Amniotic stem cell (primary cell): Measurements from ENCODE around the gene CRTC1.
"Not testable (repeated sequence)": the region's sequence is repeated elsewhere in the genome, so short reads cannot be mapped to it uniquely, and the experiment has no call there.

Source experiments
- DNase-seq: peaks from one replicate; lab custom pipeline; 2025; lab: John Stamatoyannopoulos, UW

CRTC1 gene

DNA sequence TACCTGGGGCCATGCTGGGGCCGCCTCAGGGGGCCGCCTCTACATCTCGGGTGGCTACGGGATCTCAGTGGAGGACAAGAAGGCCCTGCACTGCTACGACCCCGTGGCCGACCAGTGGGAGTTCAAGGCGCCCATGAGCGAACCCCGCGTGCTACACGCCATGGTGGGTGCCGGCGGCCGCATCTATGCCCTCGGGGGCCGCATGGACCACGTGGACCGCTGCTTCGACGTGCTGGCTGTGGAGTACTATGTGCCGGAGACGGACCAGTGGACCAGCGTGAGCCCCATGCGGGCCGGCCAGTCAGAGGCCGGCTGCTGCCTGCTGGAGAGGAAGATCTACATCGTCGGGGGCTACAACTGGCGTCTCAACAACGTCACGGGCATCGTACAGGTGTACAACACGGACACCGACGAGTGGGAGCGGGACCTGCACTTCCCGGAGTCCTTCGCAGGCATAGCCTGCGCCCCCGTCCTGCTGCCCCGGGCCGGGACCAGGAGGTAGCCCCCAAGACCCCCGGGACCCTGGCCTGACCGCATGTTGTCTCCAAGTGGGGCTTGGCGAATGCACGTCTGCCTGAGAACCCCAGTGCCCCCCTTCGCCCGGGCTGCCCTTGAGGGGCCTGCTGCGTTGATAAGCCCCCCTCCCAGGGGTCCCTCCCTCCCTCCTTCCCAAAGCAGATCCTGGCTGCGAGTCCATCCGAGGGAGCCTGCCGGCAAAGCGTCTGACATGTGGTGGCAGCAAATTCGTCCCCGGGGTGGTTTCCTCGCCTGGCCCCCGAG is 14.5 kb upstream of the CRTC1 start:
- no peak for DNase-seq

DNA sequence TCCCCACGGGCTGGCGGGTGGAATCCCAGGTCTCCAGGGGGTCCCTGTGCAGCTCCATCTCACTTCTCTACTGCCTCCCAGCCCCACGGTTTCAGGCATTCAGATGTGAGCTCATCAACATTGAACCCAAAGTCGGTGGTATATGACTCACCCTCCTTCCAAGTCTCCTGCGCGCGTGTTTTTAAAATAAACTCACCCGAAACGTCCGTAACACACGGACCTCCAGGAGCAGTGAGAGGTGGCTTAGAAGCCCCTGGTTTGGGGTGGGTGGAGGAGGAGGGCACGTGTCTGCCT is 14.0 kb upstream of the CRTC1 start:
- DNase-seq: no peak

DNA sequence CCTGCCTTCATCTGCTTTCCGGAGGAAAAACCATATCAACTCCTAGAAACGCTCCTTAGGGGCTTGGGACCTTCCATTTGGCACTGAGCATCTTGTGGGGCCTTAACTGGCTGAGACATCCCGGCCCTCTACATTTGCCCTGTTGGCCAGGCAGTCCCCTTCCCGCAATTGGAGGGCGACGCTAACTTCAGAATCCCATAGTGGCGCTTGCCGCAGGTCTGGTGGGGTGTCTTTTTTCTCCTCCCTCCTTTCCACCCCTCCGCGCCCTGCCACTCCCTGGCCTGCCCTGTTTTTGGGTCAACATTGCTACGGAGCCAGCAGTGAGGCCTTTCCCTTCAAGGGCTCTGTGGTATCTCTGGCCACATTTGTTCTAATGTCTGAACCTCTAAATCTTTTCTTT is 13.6 kb upstream of the CRTC1 start:
- no peak for DNase-seq

DNA sequence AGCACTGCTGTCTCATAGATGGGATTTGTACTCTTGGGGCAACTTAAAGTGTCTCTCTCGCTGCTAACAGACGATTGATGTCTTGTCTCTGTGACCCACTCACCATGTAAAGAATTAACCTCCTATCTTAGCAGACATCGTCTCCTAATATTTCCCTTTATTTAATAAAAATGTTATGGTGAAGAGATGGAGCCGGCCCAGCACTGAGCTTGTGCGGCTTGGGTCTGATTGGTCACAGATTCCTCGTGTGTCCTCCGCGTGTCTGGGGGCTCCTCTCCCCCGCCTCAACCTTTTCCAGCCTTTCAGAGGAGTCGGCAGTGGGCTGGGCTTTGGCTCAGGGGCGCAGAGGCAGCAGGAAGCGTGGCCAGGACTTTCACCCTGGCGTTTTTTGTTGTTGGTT is 13.2 kb upstream of the CRTC1 start:
- no peak for DNase-seq

DNA sequence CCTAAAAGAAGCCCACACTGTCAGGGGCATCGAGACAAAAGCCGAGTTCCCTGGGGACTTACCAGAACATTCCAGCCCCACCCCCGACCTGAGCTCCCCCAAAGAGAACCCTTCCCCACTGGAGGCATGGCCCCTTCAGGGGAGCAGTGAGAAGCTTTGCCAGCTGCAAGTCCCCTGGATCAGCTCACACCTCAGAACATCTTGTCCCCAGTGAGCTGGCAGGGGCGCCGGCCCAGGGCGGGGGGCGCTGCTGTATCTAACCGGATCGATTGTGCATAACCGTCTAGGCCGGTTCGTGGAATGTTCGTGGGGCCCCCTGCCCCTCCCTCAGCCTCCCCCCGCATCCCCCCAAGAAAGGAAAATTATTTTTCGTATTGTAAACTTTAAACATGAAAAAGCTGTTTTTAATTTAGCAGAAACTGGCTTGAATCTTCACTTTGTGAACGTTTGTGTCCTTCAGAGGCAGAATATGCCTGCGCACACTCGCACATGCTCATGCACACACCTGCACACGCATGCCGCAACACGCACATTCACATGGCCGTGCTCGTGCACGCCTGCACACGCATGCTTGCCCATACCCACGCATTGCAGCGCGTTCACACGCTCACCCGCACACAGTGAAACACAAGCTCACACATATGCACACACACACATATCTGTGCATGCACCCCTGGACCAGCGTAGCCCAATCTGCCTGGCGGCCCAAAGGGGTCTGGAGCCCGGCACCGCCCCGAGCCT is 12.0 kb upstream of the CRTC1 start:
- no peak for DNase-seq

DNA sequence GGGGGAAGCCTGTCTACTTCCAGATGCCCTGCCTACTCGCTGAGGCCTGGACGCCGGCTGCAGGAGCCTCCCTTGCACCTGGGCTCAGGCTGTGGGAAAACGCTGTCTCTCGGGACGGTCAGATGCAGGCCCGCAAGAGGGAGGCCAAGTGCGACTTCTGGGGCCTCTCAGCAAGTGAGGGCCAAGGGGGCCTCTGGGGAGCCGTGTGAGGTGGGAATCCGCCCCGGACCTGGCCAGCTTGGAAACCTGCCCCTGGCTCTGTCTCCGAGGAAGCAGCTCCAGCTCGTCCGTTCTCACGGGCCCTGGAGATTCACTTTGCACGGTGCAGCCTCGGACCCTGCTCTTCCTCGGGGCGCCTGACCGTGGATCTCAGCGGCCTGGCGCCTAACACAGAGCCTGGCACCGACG is 11.4 kb upstream of the CRTC1 start:
- no peak for DNase-seq

DNA sequence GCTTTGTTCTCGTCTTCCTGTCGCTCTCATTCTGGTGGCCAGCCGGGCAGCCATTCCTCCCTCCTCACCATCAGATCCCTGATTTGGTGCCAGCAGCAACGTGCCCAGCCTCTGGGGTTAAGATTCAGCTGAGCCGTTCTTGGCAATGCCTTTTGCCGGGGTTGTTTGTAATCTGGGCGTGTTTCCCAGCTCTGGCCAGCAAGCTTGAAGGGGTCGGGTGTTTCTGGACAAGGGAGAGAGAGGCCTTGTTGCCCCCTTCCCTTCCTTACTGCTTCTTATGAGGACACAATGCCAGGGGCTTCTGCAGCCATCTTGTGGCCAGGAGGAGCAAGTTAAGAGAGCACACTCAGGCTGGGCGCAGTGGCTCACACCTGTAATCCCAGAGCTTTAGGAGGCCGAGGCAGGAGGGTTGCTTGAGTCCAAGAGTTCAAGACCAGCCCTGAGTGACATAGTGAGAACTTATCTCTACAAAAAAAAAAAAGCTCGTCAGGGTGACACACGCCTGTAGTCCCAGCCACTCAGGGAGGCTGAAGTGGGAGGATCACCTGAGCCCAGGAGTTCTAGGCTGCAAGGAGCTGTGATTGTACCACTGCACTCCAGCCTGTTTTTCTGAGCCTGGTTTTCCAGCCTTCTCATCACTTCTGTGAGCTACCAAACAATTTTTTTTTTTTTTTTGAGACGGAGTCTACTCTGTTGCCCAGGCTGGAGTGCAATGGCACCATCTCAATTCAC is 10.7 kb upstream of the CRTC1 start:
- DNase-seq: no peak

DNA sequence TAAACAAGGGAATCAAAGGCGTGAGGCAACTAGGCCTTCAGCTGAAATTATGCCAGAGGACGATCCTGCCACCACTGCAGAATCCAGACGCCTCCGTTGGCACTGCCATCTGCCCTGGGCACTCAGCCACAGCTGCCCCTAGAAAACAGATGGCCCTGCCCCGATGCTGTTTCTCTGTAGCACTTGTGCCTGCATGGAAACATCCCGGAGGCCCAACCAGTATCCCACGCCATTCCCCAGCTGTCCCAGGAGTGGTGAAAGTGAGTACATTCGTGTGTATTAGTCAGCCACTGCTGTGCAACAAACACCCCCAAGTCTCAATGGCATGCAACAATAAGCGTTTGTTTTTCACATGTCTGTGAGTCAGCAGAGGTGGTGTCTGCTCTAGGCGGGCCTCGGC is 8.9 kb upstream of the CRTC1 start:
- no peak for DNase-seq

DNA sequence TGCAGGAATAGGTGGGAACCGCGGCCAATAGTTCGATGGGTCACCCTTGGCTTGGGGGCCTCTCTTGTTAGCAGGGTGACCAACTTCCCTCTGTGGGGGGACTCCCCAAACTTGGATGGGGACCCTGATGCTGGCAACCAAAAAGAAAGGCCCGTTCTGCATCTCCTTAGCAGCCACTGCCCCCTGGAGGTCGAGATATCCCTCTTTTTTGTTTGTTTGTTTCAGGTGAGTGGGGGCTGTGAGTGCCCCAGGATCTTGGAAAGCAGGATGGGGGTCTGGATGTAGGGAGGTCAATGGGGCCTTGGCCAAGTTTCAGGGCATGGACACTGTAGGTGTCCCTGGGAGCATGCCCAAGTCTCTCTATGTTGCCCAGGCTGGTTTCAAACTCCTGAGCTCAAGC is 7.7 kb upstream of the CRTC1 start:
- DNase-seq: no peak

DNA sequence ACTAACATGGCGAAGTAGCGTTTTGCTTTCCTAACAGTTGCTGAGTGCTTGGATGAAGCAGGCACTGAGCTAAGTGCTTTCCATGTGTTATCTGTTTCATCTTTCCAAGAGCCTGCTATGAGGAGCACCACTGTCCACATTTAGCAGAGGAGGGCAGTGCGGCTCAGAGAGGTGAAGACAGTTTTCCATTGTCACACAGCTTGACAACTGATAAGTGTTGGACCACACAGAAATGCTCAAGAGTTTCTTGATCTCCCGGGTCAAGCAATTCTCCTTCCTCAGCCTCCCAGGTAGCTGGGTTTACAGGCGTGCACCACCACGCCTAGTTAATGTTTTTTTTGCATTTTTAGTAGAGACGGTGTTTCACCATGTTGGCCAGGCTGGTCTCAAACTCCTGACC is 6.8 kb upstream of the CRTC1 start:
- DNase-seq: no peak

DNA sequence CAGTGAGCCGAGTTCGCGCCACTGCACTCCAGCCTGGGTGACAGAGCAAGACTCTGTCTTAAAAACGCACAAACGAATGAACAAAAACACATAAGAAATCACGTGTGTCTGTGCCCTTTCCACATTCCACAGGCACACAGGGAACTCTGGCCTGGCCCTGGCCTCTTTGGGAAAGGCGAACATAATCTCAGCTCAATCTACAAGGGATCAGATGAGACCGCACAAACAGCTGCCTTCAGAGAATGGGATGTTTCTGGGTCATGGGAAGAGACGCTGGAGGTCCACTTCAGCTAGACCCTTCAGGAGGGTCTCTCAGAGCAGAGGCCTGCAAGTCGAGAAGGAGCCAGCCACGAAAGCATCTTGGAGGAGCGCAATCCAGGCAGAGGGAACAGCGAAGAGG is 6.3 kb upstream of the CRTC1 start:
- DNase-seq: no peak

DNA sequence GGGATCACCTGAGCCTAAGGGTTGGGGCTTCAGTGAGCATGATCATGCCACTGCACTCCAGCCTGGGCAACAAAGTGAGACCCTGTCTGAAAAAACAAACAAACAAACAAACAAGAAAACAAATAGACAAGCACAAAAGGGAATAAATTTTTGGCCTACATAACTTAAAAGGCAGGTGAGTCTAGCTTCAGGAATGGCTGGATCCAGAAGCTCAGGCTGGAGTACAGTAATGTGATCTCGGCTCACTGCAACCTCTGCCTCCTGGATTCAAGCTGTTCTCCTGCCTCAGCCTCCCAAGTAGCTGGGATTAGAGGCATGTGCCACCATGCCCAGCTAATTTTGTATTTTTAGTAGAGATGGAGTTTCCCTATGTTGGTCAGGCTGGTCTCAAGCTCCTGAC is 3.3 kb upstream of the CRTC1 start:
- not testable (repeated sequence) for DNase-seq

DNA sequence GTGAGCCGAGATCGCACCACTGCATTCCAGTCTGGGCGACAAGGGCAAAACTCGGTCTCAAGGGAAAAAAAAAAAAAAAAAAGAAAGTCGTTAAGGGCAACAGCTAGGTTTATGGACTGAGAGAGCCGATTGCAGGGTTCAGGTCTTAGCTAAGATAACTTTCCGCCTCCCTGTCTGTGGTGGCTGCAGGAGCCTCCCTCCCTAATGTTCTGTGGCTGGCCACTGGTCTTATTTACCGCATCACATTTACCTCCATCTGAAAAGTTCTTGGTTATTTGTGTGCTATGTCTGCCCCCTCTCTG is 722 bp upstream of the CRTC1 start:
- DNase-seq: no peak

DNA sequence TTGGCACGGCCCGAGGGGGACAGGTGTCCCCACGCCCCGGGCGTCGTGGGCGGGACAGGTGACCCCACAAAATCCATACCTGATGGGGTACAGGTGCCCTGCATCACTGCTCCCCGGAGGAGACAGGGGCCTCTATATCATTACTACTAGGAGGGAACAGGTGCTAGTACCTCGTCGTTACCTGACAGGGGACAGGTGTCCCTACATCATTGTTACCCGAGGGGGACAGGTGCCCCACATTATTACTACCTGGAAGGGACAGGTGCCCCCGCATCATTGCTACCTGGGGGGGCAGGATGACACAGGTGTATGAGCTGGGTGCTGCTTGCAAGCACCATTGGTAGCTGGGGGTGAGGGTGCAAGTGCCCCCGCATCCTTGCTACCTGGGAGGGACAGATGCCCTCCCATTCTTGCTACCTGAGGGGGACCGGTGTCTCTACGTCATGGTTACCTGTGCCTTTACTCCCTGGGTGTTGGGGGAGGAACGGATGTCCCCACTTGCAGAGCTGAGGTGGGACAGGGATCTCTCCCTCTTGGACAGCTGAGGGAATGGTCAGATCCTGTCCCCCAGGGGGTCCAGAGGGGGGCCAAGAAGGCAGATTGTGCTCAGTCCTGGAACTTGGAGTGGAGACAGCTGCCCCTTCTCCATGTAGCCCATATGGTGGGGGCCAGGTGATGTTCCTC is 620 bp downstream of the CRTC1 start:
- DNase-seq: no peak

DNA sequence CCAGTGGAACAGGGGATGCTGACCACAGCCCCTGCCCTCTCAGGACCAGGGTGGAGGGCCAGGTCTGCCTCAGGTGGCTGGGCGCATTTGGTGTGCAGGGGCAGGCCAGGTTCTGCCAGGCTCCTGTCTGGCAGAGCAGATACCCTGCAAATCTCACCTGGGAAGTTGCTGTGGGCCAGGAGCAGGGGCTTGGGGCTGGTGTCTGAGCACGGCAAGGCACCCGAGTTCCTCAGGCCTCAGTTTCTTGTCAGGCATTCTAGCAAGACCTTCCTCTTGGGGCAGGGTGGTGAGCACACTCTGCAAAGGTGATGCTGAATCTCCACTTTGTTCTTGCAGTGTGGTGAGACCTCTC is 1.1 kb downstream of the CRTC1 start:
- no peak for DNase-seq

DNA sequence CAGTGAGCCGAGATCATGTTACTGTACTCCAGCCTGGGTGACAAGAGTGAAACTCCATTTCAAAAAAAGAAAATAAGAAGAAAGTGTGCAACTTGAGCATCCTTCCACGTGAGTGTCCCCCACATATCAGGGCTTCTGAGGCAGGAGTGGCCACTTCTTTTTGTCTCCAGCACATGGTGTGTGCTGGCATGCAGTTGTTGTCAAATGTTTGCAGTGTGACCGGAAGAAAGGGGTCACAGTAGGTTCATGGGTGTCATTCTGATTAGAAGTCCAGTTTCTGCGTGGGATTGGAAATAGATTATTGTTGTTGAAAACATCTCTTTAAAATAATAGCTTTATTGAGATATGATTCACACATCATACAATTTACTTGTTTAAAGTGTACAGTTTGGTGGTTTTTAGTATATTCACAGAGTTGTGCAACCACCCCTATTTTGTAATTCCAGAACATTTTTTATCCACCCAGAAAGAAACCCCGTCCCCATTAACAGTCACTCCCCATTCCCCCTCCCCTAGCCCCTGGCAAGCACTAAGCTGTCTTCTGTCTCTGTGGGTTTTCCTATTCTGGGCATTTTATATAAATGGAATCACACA is 2.2 kb downstream of the CRTC1 start:
- no peak for DNase-seq

DNA sequence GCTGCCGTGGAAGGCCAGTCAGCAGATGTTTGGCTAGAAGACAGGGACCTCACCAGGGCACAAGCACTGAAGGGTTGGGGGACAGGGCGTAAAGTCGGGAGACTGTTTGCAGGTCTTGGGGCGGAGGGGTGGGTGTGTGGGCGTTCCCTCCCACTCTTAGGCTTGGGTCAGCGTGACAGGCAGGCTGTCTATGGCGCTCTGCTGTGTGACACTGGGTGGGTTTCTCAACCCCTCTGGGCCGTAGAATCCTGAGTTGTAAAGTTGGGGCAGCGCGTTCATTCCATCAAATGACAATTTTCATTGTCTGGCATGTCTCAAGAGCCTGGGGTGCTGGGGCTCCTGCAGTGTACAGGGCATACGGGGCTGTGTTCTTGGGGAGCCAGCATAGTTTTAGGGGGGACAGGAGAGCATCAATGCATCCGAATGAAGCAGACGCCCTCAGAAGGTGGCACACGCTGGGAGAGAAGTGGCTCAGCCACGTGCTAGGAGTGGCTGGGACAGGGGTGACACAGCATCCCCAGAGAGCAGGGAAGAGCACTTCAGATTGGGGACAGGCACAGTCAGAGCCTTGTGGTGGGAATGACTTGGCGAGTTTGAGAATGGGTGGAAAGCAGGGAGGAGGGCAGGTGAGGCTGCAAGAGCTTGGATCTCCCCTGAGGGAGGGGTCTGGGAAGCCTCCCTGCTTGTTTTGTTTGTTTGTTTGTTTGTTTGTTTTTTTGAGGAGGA is 4.4 kb downstream of the CRTC1 start:
- no peak for DNase-seq

DNA sequence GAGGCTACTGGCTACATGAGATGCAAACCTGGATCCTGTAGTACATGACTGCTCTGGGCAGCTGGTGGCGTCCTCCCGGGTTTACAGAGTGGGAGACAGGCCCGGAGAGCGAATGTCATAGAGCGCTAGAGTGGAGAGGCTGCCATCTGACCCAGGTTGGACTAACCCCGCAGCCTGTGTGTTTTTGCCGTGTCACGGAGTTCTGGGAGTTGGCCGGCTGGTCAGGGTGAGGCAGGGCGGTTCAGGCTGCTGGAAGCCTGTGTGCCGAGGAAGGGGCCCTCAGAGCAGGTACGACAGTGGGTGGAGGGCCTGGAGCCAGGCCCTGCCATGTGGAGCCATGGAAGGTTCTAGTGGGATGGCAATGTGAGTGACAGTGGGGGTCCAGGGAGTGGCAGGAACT is 12.5 kb downstream of the CRTC1 start:
- no peak for DNase-seq

DNA sequence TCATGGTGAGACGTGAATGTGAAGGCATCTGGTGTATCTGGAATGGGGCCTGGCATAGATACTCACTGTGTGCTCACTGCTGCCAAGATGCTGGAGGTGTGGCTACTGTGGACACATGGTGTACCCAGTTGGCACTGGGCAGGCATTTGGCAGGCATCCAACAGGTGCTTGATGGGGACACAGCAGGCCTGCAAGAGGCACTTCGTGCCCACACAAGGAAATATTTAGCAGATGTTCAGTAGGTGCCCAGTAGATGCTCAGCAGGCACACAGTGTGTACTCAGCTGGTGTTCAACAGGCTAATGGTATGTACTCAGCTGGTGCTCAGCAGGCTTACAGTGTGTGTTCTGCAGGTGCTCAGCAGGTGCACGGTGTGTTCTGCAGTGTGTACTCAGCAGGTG is 14.2 kb downstream of the CRTC1 start:
- no peak for DNase-seq

DNA sequence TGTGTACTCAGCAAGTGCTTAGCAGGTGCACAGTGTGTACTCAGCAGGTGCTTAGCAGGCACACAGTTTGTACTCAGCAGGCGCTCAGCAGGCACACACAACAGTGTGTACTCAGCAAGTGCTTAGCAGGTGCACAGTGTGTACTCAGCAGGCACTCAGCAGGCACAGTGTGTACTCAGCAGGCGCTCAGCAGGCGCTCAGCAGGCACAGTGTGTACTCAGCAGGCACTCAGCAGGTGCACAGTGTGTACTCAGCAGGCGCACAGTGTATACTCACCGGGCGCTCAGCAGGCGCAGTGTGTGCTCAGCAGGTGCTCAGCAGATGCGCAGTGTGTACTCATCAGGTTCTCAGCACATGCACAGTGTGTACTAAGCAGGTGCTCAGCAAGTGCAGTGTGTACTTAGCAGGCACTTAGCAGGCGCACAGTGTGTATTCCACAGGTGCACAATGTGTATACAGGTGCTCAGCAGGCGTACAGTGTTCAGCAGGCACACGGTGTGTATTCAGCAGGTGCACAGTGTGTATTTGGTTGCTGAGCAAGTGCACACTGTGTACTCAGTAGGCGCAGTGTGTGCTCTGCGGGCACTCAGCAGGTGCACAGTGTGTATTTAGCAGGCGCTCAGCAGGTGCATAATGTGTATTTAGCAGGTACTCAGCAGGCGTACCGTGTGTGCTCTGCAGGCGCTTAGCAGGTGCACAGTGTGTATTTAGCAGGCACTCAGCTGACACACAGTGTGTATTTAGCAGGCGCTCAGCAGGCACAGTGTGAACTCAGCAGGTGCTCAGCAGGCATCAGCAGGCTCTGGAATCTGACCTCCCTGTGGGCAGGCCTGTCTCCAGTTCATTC is 15.1 kb downstream of the CRTC1 start:
- DNase-seq: no peak
